MM.1S (cell line): Measurements from ENCODE around the gene FAM163A.

Experiments used
- DNase-seq: peaks from one replicate; pipeline ENCODE4 v3.0.0-alpha.2; 2015
- H2AFZ ChIP-seq: fragments of 300-600 bp; sonication (generic); 2 replicates; pipeline ENCODE4 v1.6.0; 2016; ENCODE audit warnings: antibody characterized with exemption, low read length
- H3F3A ChIP-seq: fragments of 300-600 bp; sonication (generic); 2 replicates; pipeline ENCODE4 v1.6.1; 2016; ENCODE audit warnings: mild to moderate bottlenecking, antibody characterized with exemption, low read length, moderate library complexity, mixed read lengths; ENCODE audit not compliant: insufficient read depth
- H3K27ac ChIP-seq: fragments of 300-600 bp; sonication (generic); 2 replicates; pipeline ENCODE4 v1.5.1; 2016; ENCODE audit warnings: mild to moderate bottlenecking, low read length
- H3K27me3 ChIP-seq: fragments of 300-600 bp; sonication (generic); replicated peaks from 2 replicates; pipeline ENCODE4 v1.6.0; 2016; ENCODE audit warnings: low read length; ENCODE audit not compliant: insufficient read depth
- H3K36me3 ChIP-seq: fragments of 300-600 bp; sonication (generic); replicated peaks from 2 replicates; pipeline ENCODE4 v1.6.1; 2016; ENCODE audit warnings: mild to moderate bottlenecking, low read length, mixed read lengths; ENCODE audit not compliant: insufficient read depth
- H3K4me1 ChIP-seq: fragments of 300-600 bp; sonication (generic); 2 replicates; pipeline ENCODE4 v1.6.1; 2016; ENCODE audit warnings: low read length, mixed read lengths
- H3K4me2 ChIP-seq: fragments of 300-600 bp; sonication (generic); 2 replicates; pipeline ENCODE4 v1.6.0; 2016; ENCODE audit warnings: low read depth, low read length
- H3K4me3 ChIP-seq: fragments of 300-600 bp; sonication (generic); 2 replicates; pipeline ENCODE4 v1.5.1; 2016; ENCODE audit warnings: low read length, mixed read lengths
- H3K79me2 ChIP-seq: fragments of 300-600 bp; sonication (generic); 2 replicates; pipeline ENCODE4 v1.6.1; 2016; ENCODE audit warnings: mixed run types, low read length, mixed read lengths
- H3K9ac ChIP-seq: fragments of 300-600 bp; sonication (generic); 2 replicates; pipeline ENCODE4 v1.6.1; 2016; ENCODE audit warnings: low read length, mixed read lengths
- H3K9me2 ChIP-seq: fragments of 300-600 bp; sonication (generic); replicated peaks from 2 replicates; pipeline ENCODE4 v1.6.1; 2016; ENCODE audit warnings: mild to moderate bottlenecking, low read length, mixed read lengths; ENCODE audit not compliant: insufficient read depth
- H3K9me3 ChIP-seq: fragments of 300-600 bp; sonication (generic); replicated peaks from 2 replicates; pipeline ENCODE4 v1.6.1; 2016; ENCODE audit warnings: mild to moderate bottlenecking, low read length, mixed read lengths; ENCODE audit not compliant: insufficient read depth
- H4K20me1 ChIP-seq: fragments of 300-600 bp; sonication (generic); 2 replicates; pipeline ENCODE4 v1.6.1; 2016; ENCODE audit warnings: mild to moderate bottlenecking, low read length, moderate library complexity, mixed read lengths; ENCODE audit not compliant: insufficient read depth
- EZH2 ChIP-seq: fragments of 300-600 bp; sonication (generic); optimal IDR thresholded peaks from 2 replicates; pipeline ENCODE3; 2017; ENCODE audit warnings: low read depth, mild to moderate bottlenecking, antibody characterized with exemption, low read length, mixed read lengths
- EZH2phosphoT487 ChIP-seq: fragments of 300-600 bp; sonication (generic); IDR thresholded peaks from 2 replicates; pipeline ENCODE4 v1.6.1; 2018; ENCODE audit warnings: antibody characterized with exemption, low read length
- TF ChIP-seq, protein P1 (sequence below): fragments of 300-600 bp; sonication (generic); IDR thresholded peaks from 2 replicates; pipeline ENCODE4 v1.5.1; 2016; ENCODE audit warnings: antibody characterized with exemption, low read length, mixed read lengths

The FAM163A gene

DNA sequence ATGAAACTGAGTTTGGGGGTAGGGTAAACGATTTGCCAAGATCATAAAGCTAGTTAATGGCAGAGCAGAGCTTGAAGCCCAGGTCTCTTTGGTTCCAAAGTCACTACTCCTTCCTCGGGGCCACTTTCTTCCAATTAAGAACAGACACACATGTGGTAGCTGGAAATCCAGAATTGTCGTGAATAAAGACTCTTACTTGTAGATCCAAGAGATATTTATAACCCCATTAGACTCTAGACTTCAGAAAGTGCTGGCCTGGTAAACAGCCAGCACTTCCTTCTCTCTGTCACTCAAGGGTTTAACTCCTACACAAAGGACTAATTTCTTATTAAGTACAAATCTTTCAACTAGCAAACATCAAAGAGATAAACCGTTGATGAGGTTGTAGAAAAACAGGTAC lies 2.7 kb downstream of the FAM163A start:
- H3K9me3 ChIP-seq, result no peaks in the 10 kb centered on the region
- H3K4me3 ChIP-seq, result no peak overlapping the region
- H3K9me2 ChIP-seq, result no peaks in the 10 kb centered on the region
- H2AFZ ChIP-seq, result no peak overlapping the region
- no peak overlapping the region for H3K4me2 ChIP-seq
- H3K36me3 ChIP-seq, result no peaks in the 10 kb centered on the region
- TF ChIP-seq, protein P1, sequence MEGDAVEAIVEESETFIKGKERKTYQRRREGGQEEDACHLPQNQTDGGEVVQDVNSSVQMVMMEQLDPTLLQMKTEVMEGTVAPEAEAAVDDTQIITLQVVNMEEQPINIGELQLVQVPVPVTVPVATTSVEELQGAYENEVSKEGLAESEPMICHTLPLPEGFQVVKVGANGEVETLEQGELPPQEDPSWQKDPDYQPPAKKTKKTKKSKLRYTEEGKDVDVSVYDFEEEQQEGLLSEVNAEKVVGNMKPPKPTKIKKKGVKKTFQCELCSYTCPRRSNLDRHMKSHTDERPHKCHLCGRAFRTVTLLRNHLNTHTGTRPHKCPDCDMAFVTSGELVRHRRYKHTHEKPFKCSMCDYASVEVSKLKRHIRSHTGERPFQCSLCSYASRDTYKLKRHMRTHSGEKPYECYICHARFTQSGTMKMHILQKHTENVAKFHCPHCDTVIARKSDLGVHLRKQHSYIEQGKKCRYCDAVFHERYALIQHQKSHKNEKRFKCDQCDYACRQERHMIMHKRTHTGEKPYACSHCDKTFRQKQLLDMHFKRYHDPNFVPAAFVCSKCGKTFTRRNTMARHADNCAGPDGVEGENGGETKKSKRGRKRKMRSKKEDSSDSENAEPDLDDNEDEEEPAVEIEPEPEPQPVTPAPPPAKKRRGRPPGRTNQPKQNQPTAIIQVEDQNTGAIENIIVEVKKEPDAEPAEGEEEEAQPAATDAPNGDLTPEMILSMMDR, result no peak
- TF ChIP-seq EZH2, result no peak
- no peak for TF ChIP-seq EZH2phosphoT487
- no peak for DNase-seq
- H3K27me3 ChIP-seq, result 0 out of 2 replicates have a peak, but pooled peaks cover 5% of the 10 kb centered on the region
- no peak overlapping the region for H3K9ac ChIP-seq
- no peaks in the 10 kb centered on the region for H3K79me2 ChIP-seq
- H4K20me1 ChIP-seq, result no peaks in the 10 kb centered on the region
- H3F3A ChIP-seq, result no peaks in the 10 kb centered on the region
- H3K4me1 ChIP-seq, result no peaks in the 10 kb centered on the region
- no peak overlapping the region for H3K27ac ChIP-seq

DNA sequence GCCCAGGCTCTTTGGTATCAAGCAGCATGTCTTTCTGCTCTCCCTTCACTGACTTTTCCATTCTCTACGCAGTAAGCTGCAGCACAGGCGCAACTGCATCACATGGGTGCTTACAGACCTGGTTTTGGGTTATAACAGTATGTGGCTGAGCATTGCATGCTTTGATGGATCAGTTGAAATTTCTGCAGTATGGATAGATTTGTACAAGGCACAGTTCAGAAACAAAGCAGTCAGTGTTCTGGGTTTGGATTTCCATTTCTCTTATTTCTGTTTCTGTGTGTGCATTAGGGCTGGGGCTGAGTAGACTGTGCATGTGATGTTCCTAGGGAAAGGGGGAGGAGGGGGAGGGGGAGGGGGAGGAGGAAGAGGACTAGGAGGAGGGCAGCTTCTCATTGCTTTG lies 4.5 kb downstream of the FAM163A start:
- Histone ChIP-seq H3K36me3 (no peaks in the 10 kb centered on the region), H3K9me3 (no peaks in the 10 kb centered on the region), H3K9me2 (no peaks in the 10 kb centered on the region), H3K27me3 (0 out of 2 replicates have a peak, but pooled peaks cover 3% of the 10 kb centered on the region), H3F3A (no peaks in the 10 kb centered on the region), H3K4me2 (no peak overlapping the region), H2AFZ (no peak overlapping the region), H3K4me1 (no peaks in the 10 kb centered on the region), H3K4me3 (no peak overlapping the region), H3K9ac (no peak overlapping the region), H4K20me1 (no peaks in the 10 kb centered on the region), H3K79me2 (no peaks in the 10 kb centered on the region), H3K27ac (no peak overlapping the region)
- TF ChIP-seq EZH2phosphoT487 (no peak), EZH2 (no peak)
- TF ChIP-seq, protein P1, result no peak
- DNase-seq, result no peak

DNA sequence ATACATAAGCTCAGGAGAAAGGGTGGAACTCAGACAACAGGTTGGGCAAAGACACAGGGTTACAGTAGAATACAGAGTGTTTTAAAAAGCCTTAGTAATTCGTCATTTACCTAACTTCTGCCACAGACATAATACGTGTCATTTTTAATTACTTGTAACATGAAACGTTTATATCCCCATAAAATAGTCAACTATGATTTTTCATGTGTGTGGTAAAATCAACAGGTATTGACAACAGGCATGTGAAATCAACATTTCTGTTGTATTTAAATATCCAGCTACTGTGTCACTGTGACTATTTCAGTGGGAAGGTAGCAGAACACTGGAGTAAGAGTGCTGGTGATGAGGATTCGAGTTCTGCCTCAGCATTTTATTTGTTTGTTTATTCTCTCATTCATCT lies 5.7 kb downstream of the FAM163A start:
- H3K27me3 ChIP-seq, result no peaks in the 10 kb centered on the region
- H3K27ac ChIP-seq, result no peak overlapping the region
- no peaks in the 10 kb centered on the region for H3K4me1 ChIP-seq
- no peaks in the 10 kb centered on the region for H3K9me3 ChIP-seq
- no peak for TF ChIP-seq EZH2phosphoT487
- TF ChIP-seq, protein P1, result no peak
- no peak for TF ChIP-seq EZH2
- no peak overlapping the region for H3K4me2 ChIP-seq
- no peaks in the 10 kb centered on the region for H3K79me2 ChIP-seq
- no peaks in the 10 kb centered on the region for H3K36me3 ChIP-seq
- no peak overlapping the region for H3K9ac ChIP-seq
- no peaks in the 10 kb centered on the region for H3F3A ChIP-seq
- H4K20me1 ChIP-seq, result no peaks in the 10 kb centered on the region
- no peak overlapping the region for H2AFZ ChIP-seq
- DNase-seq, result no peak
- no peaks in the 10 kb centered on the region for H3K9me2 ChIP-seq
- H3K4me3 ChIP-seq, result no peak overlapping the region
